Ishikawa (cell line): ENCODE data around the gene PLIN3.

ENCODE experiments used
- NFIC ChIP-seq: IDR thresholded peaks from 2 replicates; pipeline ENCODE4 v1.6.1; 2012
- TAF1 ChIP-seq: IDR thresholded peaks from 2 replicates; pipeline ENCODE4 v1.6.1; 2012; ENCODE audit warnings: low read depth, mild to moderate bottlenecking
- TEAD4 ChIP-seq: IDR thresholded peaks from 2 replicates; pipeline ENCODE4 v1.6.1; 2012
- YY1 ChIP-seq: IDR thresholded peaks from 2 replicates; pipeline ENCODE4 v1.6.1; 2012; ENCODE audit warnings: low read depth
- TF ChIP-seq, protein P1 (sequence below): IDR thresholded peaks from 2 replicates; pipeline ENCODE4 v1.6.1; 2012; ENCODE audit warnings: low read depth, mild to moderate bottlenecking
- TF ChIP-seq, protein P2 (sequence below): IDR thresholded peaks from 2 replicates; pipeline ENCODE4 v1.6.1; 2012

DNA sequence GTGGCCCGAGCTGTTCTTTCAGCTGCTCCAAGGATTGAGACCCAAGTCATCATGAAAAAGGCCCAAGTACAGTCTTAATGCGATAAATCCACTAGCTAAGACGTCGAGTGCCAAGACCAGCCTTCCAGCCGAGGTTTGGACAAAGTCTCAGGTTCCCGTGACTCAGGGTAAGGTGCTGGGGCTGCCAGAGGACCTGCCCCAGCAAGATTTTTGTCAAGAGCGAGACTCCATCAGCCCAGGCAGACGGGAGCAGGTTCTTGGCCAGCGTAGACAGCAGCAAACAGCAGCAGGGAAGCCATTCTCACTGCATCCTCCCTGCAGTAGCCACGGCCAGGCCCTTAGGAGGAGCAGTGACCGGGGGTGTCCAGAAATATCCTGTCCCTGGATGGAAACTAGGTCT, 72.5 kb downstream of the PLIN3 start:
- TF ChIP-seq YY1 (no peak), TEAD4 (no peak), NFIC (no peak), TAF1 (no peak)
- TF ChIP-seq, protein P1, sequence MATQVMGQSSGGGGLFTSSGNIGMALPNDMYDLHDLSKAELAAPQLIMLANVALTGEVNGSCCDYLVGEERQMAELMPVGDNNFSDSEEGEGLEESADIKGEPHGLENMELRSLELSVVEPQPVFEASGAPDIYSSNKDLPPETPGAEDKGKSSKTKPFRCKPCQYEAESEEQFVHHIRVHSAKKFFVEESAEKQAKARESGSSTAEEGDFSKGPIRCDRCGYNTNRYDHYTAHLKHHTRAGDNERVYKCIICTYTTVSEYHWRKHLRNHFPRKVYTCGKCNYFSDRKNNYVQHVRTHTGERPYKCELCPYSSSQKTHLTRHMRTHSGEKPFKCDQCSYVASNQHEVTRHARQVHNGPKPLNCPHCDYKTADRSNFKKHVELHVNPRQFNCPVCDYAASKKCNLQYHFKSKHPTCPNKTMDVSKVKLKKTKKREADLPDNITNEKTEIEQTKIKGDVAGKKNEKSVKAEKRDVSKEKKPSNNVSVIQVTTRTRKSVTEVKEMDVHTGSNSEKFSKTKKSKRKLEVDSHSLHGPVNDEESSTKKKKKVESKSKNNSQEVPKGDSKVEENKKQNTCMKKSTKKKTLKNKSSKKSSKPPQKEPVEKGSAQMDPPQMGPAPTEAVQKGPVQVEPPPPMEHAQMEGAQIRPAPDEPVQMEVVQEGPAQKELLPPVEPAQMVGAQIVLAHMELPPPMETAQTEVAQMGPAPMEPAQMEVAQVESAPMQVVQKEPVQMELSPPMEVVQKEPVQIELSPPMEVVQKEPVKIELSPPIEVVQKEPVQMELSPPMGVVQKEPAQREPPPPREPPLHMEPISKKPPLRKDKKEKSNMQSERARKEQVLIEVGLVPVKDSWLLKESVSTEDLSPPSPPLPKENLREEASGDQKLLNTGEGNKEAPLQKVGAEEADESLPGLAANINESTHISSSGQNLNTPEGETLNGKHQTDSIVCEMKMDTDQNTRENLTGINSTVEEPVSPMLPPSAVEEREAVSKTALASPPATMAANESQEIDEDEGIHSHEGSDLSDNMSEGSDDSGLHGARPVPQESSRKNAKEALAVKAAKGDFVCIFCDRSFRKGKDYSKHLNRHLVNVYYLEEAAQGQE, result no peak
- TF ChIP-seq, protein P2, sequence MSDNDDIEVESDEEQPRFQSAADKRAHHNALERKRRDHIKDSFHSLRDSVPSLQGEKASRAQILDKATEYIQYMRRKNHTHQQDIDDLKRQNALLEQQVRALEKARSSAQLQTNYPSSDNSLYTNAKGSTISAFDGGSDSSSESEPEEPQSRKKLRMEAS, result no peak
